ENCODE measurements around the gene NAT16.

- no peak for TF ChIP-seq POLR2AphosphoS5 (IDR thresholded peaks at IDR 0.05; ENCODE audit: low read depth, low read length)
- TF ChIP-seq POLR2A (IDR thresholded peaks at IDR 0.05; ENCODE audit: low read depth, low read length) = no peak
- TF ChIP-seq TAF1 (IDR thresholded peaks at IDR 0.05; ENCODE audit: low read depth, low read length) = no peak
- TF ChIP-seq SPI1 (IDR thresholded peaks at IDR 0.05; ENCODE audit: low read depth, low read length) = no peak
- TF ChIP-seq PAX5 (IDR thresholded peaks at IDR 0.05; ENCODE audit: insufficient read depth, low read length, severe bottlenecking) = no peak
- no peak for TF ChIP-seq POU2F2 (IDR thresholded peaks at IDR 0.05; ENCODE audit: low read depth, low read length)
These were observed 22.5 kb upstream of the NAT16 start for GRCh38 chr7:101202603-101202918.
